ENCODE measurements around the gene SEMA4F.
"Not testable (repeated sequence)": the region's sequence is repeated elsewhere in the genome, so short reads cannot be mapped to it uniquely, and the experiment has no call there.

SEMA4F gene, protein sequence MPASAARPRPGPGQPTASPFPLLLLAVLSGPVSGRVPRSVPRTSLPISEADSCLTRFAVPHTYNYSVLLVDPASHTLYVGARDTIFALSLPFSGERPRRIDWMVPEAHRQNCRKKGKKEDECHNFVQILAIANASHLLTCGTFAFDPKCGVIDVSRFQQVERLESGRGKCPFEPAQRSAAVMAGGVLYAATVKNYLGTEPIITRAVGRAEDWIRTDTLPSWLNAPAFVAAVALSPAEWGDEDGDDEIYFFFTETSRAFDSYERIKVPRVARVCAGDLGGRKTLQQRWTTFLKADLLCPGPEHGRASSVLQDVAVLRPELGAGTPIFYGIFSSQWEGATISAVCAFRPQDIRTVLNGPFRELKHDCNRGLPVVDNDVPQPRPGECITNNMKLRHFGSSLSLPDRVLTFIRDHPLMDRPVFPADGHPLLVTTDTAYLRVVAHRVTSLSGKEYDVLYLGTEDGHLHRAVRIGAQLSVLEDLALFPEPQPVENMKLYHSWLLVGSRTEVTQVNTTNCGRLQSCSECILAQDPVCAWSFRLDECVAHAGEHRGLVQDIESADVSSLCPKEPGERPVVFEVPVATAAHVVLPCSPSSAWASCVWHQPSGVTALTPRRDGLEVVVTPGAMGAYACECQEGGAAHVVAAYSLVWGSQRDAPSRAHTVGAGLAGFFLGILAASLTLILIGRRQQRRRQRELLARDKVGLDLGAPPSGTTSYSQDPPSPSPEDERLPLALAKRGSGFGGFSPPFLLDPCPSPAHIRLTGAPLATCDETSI

DNA sequence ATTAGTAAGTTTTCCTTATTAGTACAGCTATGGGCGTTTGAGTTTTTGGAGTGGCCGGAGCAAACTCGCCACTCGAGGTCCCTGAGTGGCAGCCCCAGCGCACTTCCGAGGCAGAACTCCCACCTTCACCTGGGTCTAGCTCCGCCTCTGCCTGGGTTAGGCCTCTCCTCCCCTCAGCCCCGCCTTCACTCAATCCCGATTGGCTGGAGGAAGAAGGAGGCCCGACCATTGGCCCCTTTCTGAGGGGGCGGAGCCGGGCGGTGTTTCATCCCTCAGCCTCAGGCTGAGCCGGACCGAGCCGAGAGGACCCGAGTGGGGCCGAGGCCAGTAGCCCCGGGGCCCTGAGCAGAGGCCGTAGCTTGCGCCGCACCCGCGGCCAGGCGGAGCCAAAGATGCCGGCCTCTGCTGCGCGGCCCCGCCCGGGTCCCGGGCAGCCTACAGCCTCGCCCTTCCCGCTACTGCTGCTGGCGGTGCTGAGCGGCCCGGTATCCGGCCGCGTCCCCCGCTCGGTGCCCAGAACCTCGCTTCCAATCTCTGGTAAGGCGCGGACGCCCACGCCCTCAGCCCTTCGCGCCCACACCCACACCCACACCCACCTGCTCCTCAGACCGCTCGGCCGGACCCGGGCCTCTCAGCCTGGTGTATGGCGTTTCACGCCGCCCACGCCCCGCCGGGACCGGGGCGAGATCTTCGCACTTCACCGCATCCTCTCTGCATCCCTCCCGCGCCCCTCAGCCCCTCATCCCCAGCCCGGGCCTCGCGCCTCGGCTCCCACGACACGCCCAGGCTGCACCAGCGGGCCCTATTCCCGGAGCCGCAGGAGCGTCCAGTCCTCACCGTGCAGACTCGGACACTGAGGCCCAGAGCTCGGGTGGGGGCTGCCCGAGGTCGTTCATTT is at the start of gene SEMA4F:
SEMA4F (plus strand) TSS at position 263 of the 898 bp plus-strand sequence; CDS start at position 393, 130 bp downstream.
- peak; percentile 88 for FAIRE-seq
- peak; percentile 99 for DNase-seq (ENCODE audit: insufficient read length, low spot score)

DNA sequence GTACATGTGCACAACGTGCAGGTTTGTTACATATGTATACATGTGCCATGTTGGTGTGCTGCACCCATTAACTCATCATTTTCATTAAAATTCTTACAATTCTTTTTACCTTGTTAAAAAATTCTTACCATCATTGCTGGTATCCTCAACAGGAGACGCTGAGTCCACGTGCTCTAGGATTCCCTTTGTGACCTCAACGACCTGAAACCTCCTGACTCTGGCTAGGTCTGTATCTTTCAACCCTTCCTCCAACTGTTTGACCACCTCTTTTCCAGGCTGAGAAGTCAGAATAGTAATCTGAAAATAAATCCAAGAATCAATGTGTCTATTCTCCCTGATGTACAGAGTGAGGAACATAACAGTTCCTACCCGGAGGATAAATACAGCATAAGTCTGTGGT is 47.1 kb upstream of the SEMA4F start:
- DNase-seq (ENCODE audit: insufficient read length, low spot score) (no peak), FAIRE-seq (no peak)

DNA sequence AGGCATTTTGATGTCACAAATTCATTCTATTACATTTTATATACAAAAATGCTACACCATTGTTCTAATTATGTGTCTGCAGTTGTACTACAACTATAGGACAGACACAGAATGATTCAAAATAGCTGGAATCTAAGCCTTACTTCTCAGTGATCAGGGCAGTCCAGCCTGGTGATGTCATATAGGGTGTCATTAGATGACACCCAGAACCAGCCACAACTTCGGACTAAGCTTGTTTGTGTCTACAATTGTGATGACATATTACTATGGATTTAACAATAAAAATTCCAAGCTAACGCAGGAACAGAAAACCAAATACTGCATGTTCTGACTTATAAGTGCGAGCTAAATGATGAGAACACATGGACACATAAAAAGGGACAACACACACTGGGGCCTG is 36.9 kb upstream of the SEMA4F start:
- FAIRE-seq (peak; percentile 31), DNase-seq (ENCODE audit: insufficient read length, low spot score) (no peak)

DNA sequence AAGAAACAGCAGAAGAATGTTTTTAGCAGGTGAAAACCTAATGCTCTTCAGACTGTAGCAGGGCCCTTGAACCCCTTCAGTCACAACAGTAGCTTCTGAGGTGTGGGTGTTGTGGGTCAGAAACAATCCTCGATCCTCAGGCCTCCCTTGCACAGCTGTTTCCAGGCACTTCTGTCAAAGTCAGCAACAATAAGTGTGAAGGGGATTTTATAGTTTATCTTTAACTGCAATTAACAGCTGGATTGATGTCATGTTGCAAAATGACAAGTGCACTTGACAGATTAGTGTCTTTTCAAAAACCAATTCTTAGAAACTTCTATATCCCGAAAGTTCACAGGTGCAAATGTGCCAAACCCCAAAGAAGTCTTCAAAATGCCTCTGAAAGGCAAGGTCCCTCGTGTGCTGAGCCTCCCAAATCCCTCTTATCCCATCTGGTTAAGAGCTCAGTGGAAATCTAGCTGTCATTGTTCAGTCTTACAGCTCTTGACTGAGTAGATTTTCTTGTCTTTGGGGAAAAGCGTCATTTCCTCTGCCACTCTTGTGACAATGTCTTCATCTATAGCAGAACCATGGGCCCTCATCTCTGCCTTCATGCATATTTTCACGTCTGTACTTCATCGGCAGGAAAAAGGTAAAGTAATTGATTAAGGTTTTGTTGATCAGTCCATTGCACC is 35.5 kb upstream of the SEMA4F start:
- DNase-seq (ENCODE audit: insufficient read length, low spot score) (no peak), FAIRE-seq (no peak)

DNA sequence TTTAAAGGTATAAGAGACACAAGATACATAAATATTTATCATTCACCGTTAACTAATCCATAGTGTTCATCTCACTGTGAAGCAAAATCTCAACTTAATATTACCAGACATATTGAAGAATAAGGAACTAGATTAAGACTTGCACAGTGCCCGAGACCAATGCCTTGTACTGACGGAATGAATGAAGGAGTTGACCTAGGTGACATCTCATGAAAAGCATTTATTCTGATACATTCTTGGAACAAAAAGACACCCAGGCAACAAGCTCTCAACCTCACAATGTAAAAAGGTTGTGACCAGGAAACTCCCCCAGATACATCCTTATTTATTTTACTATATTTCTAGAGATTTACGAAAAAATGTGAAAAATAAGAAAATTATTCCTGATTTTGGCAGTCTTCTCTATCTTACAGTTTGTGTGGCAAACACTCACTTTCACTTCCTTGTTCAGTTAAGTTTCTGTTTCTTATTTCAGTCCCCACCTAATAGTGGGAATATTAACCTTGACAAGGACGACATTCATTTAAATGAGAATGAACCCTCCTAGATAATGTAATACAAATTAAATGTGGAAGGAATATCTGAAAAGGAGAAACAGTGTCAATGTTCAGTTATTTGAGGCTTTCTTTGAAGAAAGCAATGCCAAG is 34.3 kb upstream of the SEMA4F start:
- FAIRE-seq (no peak), DNase-seq (ENCODE audit: insufficient read length, low spot score) (no peak)

DNA sequence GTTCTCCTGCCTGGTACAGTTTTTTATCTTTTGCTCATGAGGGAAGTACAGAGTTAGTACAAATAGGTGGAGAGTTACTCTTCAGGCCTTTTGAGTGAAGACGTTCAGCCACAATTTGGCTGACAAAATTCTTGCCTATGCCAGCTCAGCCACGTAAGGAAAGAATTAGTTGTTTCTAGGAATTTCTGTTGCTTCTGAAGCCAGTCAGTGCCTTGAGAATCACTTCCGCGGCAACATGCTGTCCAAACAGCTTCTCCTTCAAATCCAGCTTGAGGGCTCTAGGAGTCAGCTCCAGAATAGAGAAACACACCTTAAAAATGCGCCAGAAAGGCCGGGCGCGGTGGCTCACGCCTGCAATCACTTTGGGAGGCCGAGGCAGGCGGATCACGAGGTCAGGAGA is 33.4 kb upstream of the SEMA4F start:
- no peak for DNase-seq (ENCODE audit: insufficient read length, low spot score)
- no peak for FAIRE-seq

DNA sequence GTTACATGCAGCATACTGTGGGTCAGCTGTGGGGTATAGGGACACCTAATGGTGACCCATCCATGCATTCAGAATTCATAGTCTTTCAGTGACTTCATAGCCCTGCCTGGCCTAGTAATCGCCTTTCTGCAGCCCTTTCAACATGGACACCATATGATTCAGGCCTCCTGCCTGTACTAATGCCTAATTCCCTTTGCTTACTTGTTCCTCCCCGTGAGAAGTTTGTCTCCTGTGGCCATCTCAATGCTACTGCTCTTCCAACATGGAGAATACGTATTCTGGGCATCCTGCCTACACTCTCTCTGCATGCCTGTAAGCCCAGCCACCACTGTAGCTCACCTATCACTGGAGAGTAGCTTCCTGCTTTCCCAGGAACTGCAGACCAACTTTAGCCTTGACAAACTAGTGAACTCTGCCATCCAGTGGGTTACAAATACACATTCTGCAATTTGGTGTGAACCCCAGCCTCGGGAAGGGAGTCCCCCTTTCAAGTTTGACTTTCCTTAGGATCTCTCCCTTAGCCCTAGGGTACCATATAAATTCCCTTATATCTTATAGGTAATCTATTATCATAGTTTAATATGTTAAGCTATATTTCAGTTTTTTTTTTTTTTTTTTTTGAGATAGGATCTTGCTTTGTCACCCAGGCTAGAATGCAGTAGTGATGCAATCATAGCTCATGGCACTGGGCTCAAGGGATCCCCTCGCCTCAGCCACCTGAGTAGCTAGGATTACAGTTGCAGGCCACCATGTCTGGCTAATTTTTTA is 28.2 kb upstream of the SEMA4F start:
- FAIRE-seq, result peak; percentile 51

DNA sequence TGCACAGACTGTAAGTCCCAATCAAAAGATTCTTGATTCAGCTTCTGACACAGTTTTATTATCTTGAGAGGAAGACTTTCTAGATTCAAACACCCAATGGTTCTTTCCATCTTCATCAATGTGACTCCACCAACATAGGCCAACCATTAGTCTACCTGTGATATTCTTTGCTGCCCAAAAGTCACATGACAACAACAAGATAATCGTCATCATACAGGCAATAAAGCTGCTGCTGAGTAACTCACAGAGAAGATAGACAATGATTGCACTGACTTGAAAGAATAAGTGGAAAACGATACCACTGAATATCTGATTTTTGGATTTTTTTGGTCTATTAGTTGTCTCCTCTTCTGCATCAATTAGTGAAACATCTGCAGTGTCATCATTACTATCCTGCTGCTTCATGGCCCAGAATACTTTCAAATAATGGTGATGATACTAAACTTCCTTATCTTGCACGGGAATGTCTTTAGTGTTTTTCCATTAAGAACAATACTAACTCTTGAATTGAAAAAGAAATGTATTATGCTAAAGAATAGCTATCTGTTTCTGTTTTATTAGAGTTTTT is 25.4 kb upstream of the SEMA4F start:
- FAIRE-seq, result peak; percentile 23
- DNase-seq (ENCODE audit: insufficient read length, low spot score), result no peak

More for the DNA sequence above, 28.2 kb upstream of the SEMA4F start:
- DNase-seq (ENCODE audit: insufficient read length, low spot score), result no peak

DNA sequence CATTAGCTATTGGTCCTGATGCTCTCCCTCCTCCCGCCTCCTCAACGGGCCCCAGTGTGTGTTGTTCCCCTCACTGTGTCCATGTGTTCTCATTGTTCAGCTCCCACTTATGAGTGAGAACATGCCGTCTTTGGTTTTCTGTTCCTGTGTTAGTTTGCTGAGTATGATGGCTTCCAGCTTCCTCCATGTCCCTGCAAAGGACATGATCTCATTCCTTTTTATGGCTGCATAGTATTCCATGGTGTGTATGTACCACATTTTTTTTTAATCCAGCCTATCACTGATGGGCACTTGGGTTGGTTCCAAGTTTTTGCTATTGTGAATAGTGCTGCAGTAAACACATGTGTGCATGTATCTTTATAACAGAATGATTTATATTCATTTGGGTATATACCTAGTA is 23.6 kb upstream of the SEMA4F start:
- not testable (repeated sequence) for DNase-seq (ENCODE audit: insufficient read length, low spot score); FAIRE-seq

DNA sequence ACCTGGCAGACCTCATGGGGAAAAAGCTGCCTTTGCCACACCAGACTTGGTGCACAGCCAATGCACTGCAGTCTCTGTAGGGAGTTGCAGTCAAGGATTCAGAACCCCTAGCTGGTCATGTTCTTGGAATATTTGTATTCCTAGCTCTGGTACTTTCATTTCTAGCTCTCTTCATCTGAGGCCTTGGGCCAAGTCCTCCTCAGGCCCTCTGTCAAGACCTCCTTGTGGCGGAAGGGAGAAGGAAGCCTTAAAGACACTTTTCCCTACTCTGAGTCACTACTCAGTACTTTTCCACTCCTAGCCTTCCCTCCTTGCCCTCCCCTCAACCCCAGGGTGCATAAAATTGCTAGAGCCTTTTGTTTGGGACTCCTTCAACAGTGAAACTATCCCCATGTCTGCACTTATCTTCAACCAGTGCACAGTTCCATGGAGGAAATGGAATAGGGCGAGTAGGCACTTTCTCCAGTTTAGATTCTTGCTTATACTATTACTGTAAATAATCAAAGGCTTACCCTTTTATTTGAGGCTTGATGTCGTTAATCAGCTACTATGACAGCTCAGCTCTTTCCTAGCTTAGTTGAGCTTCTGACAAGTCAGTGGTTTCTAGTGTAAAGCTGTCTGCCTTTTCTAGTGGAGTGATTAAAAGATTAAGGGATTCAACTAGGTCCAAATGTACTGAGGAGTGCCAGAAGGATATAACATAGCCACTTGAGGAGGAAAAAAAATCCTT is 21.7 kb upstream of the SEMA4F start:
- no peak for DNase-seq (ENCODE audit: insufficient read length, low spot score)
- FAIRE-seq, result no peak

DNA sequence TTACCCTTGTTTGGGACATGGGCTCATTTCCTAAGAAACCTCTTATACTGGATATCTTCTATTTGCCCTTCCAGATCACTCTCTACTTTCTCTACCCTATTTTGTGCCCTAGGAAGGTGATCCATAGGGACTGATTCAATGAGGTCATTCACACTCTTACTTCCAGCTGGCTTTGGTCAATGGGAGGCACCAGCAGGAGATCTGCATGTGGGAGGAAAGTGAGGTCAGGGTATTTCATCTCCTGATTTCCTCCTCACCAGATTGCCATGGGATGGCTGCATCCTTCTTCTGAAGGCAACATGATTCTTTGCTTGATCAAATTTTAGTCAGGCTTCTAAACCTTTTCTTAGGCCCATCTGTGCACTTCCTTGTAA is 21.1 kb upstream of the SEMA4F start:
- peak; percentile 23 for FAIRE-seq
- DNase-seq (ENCODE audit: insufficient read length, low spot score), result no peak

DNA sequence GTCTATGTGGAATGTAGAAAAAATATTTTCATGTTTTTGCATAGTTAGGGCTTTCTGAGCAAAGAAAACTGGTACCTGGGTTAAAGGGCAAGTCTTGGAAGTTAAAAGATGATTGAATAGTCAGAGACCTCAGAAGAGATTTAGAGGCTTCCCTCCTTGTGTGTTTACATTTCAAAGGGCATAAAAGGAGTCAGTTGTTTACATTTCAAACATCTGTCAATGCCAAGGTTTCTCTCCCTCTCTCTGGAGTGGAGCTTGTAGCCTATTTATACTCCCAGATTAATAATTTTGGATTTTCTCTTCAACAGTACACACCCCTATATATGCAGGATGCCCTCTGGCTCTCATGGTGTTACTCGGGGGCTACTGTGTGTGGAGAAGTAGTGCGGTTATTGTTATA is 14.5 kb upstream of the SEMA4F start:
- DNase-seq (ENCODE audit: insufficient read length, low spot score) (no peak), FAIRE-seq (no peak)

DNA sequence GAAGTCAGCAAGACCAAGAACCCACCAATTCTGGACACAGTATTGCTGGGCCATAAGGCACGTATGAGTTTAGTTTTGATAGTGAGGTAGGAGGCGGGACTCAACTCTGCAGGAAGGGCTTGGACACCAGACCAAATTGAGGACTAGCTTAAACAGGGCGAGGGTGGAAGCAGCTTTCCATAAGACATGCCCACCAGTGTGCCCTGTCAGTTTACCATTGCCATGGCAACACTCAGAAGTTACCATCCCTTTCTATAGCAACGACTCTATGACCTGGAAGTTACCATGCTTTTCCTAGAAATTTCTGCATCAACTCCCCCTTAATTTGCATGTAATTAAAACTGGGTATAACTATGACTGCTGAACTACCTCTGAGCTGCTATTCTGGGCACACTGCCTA is 8.7 kb upstream of the SEMA4F start:
- FAIRE-seq, result no peak
- no peak for DNase-seq (ENCODE audit: insufficient read length, low spot score)

DNA sequence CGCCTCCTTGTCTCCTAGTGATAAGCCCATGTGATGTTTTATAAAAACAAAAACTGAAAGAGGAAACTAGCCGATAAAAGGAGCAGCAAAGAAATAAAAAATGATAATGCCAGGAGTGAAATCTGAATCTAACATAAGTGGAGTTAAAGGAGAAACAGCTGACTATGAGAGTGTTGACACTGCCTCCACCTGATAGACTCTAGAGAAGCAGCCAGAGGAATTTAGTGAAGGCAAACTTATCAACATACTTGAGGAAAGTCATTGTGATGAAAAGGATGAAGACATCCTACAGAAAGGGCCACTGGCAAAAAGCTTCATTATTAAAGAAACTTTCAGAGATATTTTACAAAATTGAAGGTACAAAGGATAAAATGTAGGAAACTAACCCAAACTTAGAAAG is 7.8 kb upstream of the SEMA4F start:
- DNase-seq (ENCODE audit: insufficient read length, low spot score) (no peak), FAIRE-seq (no peak)

DNA sequence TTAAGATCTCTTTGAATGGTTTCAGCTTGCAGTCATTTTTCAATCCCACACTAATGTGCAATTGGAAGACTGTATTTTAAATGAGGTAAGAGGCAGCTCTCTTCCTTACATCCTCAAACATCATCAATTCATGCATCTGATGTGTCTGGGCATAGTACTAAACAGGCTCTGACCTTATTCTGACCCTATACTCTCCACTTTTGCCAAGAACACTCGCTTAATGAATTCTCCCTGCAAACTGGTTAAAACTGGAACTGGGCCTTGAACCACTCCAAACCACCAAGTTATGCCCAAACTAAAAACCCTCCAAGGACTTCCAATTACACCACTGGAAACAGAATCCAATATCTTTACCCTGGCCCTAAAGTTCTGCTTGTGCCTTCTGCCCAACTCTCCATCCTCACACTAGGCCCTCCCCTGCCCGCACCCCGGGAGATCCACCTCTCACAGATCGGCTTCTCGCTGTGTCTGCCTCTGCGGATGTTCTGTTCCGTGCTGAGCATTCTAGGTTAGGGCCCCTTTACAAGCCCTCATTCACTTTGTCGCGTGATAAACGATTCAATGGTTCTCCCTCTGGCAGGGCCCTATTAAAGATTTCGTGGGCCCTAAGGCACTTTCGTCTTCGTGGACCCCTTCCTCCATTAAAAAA is 7.1 kb upstream of the SEMA4F start:
- FAIRE-seq (no peak), DNase-seq (ENCODE audit: insufficient read length, low spot score) (no peak)

DNA sequence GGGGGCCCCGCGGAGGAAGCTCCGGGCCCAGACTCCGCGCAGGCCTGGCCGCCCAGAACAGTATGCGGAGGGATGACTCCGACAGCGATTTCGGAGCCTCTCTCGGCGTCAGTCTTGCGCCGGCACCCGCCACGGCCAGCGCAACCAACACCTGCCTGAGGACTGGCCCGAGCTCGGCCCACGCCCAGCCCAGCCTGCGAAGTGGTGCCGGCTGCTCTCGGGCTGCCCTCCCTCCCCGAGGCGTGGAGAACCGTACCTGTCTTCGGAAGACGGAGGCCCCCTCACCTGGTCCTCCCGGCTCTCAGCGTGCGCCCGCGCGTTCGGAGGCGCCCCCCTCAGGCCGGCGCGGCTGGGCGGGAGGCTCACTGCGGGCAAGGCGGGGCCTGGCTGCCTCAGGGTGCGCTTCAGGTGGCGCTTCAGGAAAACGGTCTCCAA is 6.0 kb upstream of the SEMA4F start, which contains the start of gene M1AP:
M1AP (minus strand) TSS at position 322 of the 435 bp plus-strand sequence. CDS start 8,055 bp downstream, outside the sequence.
- no peak for FAIRE-seq
- DNase-seq (ENCODE audit: insufficient read length, low spot score), result no peak

DNA sequence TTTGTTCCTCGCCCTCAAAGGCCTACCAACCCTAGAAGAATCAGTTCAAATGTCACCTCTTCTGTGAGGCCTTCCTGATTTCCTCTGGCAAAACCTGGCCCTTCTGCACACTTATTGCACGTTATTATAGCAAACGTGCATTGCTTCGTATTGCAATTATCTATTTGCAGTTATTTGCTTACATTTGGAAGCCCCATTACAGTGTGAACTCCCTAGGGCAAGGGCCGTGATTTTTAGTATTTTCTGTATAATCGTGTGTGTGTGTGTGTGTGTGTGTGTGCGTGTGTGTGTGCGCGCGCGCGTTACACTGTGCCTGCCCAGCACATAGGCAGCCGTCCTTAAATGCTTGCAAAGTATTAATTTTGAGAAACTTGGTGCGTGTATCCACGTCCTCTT is 460 bp upstream of the SEMA4F start:
- DNase-seq (ENCODE audit: insufficient read length, low spot score) (no peak), FAIRE-seq (no peak)

DNA sequence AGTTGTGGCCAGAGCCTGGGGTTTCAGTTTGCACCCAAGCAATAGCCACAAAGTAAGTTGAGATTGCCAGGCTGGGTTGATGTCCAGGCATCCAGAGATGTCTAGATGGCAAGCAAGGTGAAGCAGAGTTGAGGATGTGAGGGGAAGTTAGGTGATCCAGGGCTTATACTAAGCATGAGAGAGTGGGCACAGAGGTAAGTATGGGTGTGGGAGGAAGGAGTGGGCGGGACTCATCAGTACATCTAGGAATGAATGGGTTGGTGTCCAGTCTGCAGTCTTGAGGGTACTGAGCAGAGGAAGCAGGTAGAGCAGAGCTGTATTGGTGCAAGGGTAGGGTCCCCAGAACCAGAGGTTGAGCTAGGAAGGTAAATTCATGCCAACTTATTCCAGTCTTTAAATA is 1.5 kb downstream of the SEMA4F start:
- DNase-seq (ENCODE audit: insufficient read length, low spot score) (no peak), FAIRE-seq (no peak)

Data from HTR-8/SVneo (cell line).